Psoas muscle (tissue), 8 donors: ENCODE measurements around the gene C11orf42. TPM values are rescaled to one million over a fixed set of nuclear protein-coding genes. Genes with fewer than 3 reads are reported as not detected.

Source experiments
- ATAC-seq, 4 donors: fragments of 200-7000 bp; cut with Tn5 transposase; one replicate each; pipeline ENCODE4 v1.9.1; 2020; ENCODE audit warnings: moderate library complexity in 3 of 4, mild to moderate bottlenecking in 2 of 4
- DNase-seq, 2 donors: peaks; one replicate each; pipeline ENCODE4 v3.0.0-alpha.2; 2020
- H3K27ac ChIP-seq: fragments of 200-600 bp; one replicate; pipeline ENCODE4 v1.8.0; 2022
- H3K27me3 ChIP-seq, 3 donors: fragments of 200-600 bp in 1 of 3; one replicate each; pipeline versions ENCODE4 v1.6.1 to v1.8.0; 2013 to 2022; ENCODE audit warnings: low read length in 2 of 3, mild to moderate bottlenecking in 2 of 3, moderate library complexity in 1 of 3; ENCODE audit not compliant: insufficient read depth in 3 of 3
- H3K36me3 ChIP-seq, 2 donors: fragments of 200-600 bp in 1 of 2; one replicate each; pipeline versions ENCODE4 v1.6.1 to v1.8.0; 2013 to 2022; ENCODE audit warnings: low read depth in 1 of 2, mild to moderate bottlenecking in 1 of 2, moderate library complexity in 1 of 2; ENCODE audit not compliant: insufficient read depth in 1 of 2
- H3K4me1 ChIP-seq: fragments of 200-600 bp; one replicate; pipeline ENCODE4 v1.8.0; 2022
- H3K4me3 ChIP-seq: fragments of 200-600 bp; one replicate; pipeline ENCODE4 v1.8.0; 2022; ENCODE audit warnings: mild to moderate bottlenecking
- H3K9me3 ChIP-seq: fragments of 200-600 bp; one replicate; pipeline ENCODE4 v1.8.0; 2022
- CTCF ChIP-seq: fragments of 200-600 bp; IDR thresholded peaks from one replicate; pipeline ENCODE4 v1.8.0; 2022; ENCODE audit warnings: antibody characterized with exemption
- WGBS, 3 donors: extraction: QIAGEN DNeasy Blood & Tissue Kit; methylation state at CpG; one replicate each; pipeline versions ENCODE4 v1.1.6 to v1.1.7; 2013; 5-methylcytosine and 5-hydroxymethylcytosine counted together
- intact Hi-C, 2 donors: fragments of 100-400 bp; cut with DNase I; formaldehyde crosslinking; loops; one replicate each; pipeline versions ENCODE4 v1.11.0 to v1.14.2; 2022
- long read RNA-seq, 2 donors: library from polyadenylated mRNA; unstranded; transcript quantifications; one replicate each; pipeline ENCODE4 v2.0.0, GENCODE V29; 2021
- polyA plus RNA-seq, 3 donors: library from polyadenylated mRNA; stranded (reverse); fragments of 200-250 nt; gene quantifications; one replicate each; pipeline ENCODE4 v1.2.3, GENCODE V29; 2013
- total RNA-seq, 4 donors: library from RNA; stranded (reverse); fragmentation: NEBNext Ultra II Directional in 2 of 4; extraction: Animal tissue kit (Norgen Biotek cat#: 25700) in 2 of 4; gene quantifications; one replicate each; pipeline versions ENCODE4 v1.2.1 to v1.2.4, GENCODE V29; 2021 to 2023
- donor health status: healthy with polysubstance abuse.
- donor health status: DM: no; HTN: no; CAD: no; lungs with moderate emphysema.
- donor health status: Bipolar disorder and iron deficiency.
- donor health status: healthy.
- donor health status: DM: yes; HTN: yes; CAD: no.
- donor health status: DM: no; HTN: no; CAD: no.
- donor health status: DM: no; HTN: no; CAD: no.
- donor health status: DM: yes; HTN: yes; CAD: no.

Gene C11orf42
- total RNA-seq (not detected), polyA plus RNA-seq (not detected)
- long read RNA-seq, donor 1: 0 reads
- long read RNA-seq, donor 2: 0 reads

GRCh38 chr11:6205366-6205765 lies at the start of gene C11orf42:
C11orf42 (plus strand) TSS chr11:6205557; CDS start chr11:6205616, 59 bp downstream.
- no peak for TF ChIP-seq CTCF
- Histone ChIP-seq H3K36me3 (peaks cover 7 to 57% of the 10 kb centered on the region in 2 donors), H3K9me3 (no peaks in the 10 kb centered on the region), H3K27ac (no peak within 1 kb of the TSS), H3K4me1 (no peaks in the 10 kb centered on the region), H3K4me3 (no peak within 1 kb of the TSS), H3K27me3 (no peaks in the 10 kb centered on the region)
- intact Hi-C loops: no loop called here
- no peak for DNase-seq
- WGBS, 3 donors: 90 to 100% (median 92%) methylated on average over 1 of the region's 1 CpG
- no peak for ATAC-seq

- intact Hi-C loops: no loop called here
Observed at GRCh38 chr11:6156628-6157359, 48.6 kb upstream of the C11orf42 start.

DNA sequence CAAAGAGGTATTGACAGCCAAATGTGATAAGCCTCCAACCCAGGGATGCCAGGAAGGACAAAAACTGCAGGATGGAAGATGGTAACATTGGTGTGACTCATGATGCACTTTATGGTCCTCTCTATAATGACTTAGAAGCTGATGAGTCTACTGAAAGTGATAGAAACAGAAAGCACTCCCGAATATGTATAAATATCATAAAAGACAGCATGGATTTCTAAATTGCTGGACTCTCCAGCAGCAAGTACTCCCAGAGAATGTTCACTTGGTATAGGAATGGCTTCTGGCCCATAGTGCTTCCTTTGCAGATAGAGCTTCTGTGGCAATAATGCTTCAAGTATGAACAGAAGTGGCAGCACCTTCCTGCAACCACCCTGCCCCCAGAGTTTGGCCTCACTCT lies 35.1 kb upstream of the C11orf42 start, which contains the start of gene OR52B2:
OR52B2 (minus strand) TSS at position 101 of the 400 bp plus-strand sequence; CDS start at position 101, 0 bp downstream.
- TF ChIP-seq CTCF: no peak
- intact Hi-C loops: no loop called here
- peaks cover 0 to 2% (median 0%) of the 10 kb centered on the region in 3 donors for H3K27me3 ChIP-seq
- H3K4me3 ChIP-seq: no peak within 1 kb of the TSS
- peaks cover 10% of the 10 kb centered on the region for H3K9me3 ChIP-seq
- no peaks in the 10 kb centered on the region for H3K36me3 ChIP-seq
- no peaks in the 10 kb centered on the region for H3K4me1 ChIP-seq
- WGBS, 3 donors: 81 to 86% (median 86%) methylated on average over 1 of the region's 1 CpG
- no peak within 1 kb of the TSS for H3K27ac ChIP-seq
- ATAC-seq (no peak), DNase-seq (no peak)

More at GRCh38 chr11:6156628-6157359, 48.6 kb upstream of the C11orf42 start:
- H3K27ac ChIP-seq: no peak overlapping the region
- H3K9me3 ChIP-seq: no peaks in the 10 kb centered on the region
- no peaks in the 10 kb centered on the region for H3K4me1 ChIP-seq
- 70 to 83% (median 75%) methylated on average over 7 of the region's 7 CpGs for WGBS, 3 donors
- H3K4me3 ChIP-seq: no peak overlapping the region
- no peak for ATAC-seq
- TF ChIP-seq CTCF: no peak
- H3K27me3 ChIP-seq: no peaks in the 10 kb centered on the region
- no peaks in the 10 kb centered on the region for H3K36me3 ChIP-seq
- DNase-seq: no peak

DNA sequence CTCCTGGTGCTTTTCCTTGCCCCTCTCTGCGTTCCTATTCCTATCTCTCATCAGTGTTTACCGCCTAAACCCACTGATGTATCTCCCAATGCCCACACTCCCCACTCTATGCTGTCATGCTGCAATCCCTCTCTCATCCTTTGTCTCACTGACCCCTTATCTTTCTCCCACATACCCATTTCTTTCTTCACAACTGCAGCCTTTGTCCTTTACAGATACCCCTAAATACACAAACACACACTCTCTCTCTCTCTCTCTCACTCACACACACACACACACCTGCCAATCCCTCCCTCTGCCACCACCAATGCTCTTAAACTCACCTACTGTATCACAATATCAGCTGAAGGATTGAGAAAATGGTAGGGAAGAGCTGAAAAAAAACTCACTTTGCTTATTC lies 29.9 kb upstream of the C11orf42 start:
- Histone ChIP-seq H3K36me3 (no peaks in the 10 kb centered on the region), H3K4me3 (no peak overlapping the region), H3K27me3 (peaks cover 0 to 2% (median 0%) of the 10 kb centered on the region in 3 donors), H3K9me3 (no peaks in the 10 kb centered on the region), H3K4me1 (no peaks in the 10 kb centered on the region), H3K27ac (no peak overlapping the region)
- no peak for TF ChIP-seq CTCF
- WGBS, 3 donors: 57 to 73% (median 70%) methylated on average over 2 of the region's 2 CpGs
- no peak for ATAC-seq
- DNase-seq: no peak
- intact Hi-C loops: no loop called here

DNA sequence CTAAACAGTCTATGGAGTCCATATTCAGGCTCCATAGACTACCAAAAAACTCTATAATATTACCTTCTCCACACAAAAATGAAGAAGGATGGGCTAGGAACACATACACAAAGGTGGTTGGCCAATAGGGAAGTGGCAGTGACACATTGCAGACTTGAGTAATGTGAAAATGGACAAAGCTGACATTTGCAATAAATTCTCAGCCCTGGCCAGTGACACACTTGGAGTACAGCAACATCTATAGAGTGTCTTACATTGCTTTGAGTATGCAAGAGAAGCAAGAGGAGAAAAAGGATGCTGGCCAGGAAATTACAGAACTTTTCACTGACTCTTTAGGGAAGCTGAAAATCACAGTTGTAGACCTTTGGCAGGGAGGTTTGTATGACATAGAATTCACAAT lies 13.6 kb upstream of the C11orf42 start:
- H3K9me3 ChIP-seq: no peaks in the 10 kb centered on the region
- no peaks in the 10 kb centered on the region for H3K4me1 ChIP-seq
- DNase-seq: no peak
- intact Hi-C loops: no loop called here
- no peak overlapping the region for H3K27ac ChIP-seq
- H3K27me3 ChIP-seq: no peaks in the 10 kb centered on the region
- no peak for ATAC-seq
- no peaks in the 10 kb centered on the region for H3K36me3 ChIP-seq
- no peak for TF ChIP-seq CTCF
- no peak overlapping the region for H3K4me3 ChIP-seq
